NCI-H748 (cell line): ENCODE measurements around the gene LIMCH1.
"Not testable (repeated sequence)": the region's sequence is repeated elsewhere in the genome, so short reads cannot be mapped to it uniquely, and the experiment has no call there.

Experiments used
- DNase-seq: peaks from one replicate; lab custom pipeline; 2025; ENCODE audit not compliant: unreplicated experiment; lab: John Stamatoyannopoulos, UW

Gene LIMCH1

DNA sequence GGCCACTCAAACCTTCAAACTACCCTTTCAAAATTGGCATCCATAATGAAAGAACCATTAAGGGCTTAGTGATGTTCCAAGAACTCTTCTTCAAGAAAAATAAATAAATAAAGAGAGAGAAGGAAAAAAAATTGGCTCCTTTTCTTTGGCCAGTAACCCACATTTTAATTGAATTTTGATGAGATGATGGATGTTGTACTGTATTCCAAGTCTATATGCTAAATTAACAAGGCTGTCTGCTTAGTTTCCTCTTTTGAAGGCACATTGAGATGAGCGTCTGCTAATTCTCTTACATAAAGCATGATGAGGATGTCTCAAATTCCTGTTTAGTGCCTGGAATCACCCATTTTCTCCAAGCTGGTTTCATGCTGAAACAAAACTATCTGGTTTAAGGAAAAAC is 177.2 kb downstream of the LIMCH1 start:
- DNase-seq, result no peak

DNA sequence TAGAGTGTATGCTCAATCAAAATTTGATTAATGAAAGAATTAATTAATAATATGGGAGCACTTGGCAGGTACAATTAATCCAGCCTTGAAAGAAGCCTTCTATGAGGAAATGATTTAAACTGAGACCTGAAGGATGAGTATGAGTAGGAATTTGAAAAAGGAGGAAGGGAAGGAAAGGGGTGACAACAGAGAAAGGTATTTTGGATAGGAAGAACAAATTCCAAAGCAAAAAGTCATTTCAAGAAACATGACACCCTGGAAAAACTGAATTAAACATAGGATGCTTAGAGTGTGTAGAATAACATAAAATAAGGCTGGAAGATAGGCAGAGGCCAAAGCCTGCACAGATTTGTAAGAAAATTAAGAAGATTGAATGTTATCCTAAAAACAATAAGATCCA is 180.9 kb downstream of the LIMCH1 start:
- DNase-seq, result no peak

DNA sequence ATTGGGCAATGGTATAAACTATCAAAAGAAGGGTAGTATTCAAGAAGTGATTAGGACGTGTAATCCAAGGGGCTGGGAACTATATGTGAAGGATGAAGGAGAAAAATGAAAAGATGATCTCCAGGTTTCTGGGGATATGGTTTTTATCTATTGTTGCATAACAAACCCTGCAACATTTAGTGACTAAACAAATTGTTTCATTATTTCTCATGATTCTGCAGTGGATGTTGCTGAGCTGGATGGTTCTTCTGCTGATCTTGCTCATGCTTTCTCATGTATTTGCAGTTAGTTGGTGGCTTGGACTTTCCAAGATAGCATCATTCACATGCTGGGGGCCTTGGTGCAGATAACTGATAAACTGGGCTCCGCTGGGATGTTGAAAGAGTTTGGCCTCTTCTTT is 181.5 kb downstream of the LIMCH1 start:
- DNase-seq, result no peak

DNA sequence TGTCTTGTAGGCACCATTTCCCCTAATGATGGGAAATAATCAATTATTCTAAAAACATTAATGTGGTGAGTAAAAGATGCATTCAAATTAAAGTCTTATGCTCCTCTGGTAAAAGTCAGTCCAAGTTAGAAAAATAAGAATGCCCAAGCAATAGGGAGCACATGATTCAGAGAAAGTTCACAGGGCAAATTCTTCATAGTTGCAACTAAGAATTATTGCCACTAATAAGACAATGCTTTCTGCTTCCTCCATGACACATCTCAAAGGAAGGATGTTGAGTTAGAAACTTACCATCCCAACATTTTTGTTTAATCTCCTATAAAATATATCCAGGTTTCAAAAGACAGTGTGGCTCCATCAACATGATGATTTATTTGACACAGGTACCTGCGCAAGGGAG is 184.2 kb downstream of the LIMCH1 start:
- DNase-seq, result no peak

DNA sequence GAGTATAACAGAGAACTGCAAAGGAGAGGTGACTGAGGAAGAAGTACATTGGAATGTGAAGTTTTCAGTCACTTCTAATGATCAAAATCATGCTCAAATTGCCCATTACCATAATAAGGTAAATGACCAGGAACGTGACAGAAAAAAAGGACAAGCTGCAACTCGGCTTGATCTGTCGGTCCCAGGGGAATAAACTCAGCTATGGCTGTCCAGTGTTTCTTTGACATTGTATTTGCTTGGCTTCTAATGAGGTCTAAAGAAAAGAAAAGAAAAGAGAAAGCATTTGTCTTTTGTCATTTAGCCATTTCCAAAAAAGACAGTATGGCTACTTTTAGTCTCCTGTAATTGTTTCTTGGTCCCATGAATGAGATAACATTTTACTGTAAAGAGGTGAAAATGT is 185.3 kb downstream of the LIMCH1 start:
- no peak for DNase-seq

DNA sequence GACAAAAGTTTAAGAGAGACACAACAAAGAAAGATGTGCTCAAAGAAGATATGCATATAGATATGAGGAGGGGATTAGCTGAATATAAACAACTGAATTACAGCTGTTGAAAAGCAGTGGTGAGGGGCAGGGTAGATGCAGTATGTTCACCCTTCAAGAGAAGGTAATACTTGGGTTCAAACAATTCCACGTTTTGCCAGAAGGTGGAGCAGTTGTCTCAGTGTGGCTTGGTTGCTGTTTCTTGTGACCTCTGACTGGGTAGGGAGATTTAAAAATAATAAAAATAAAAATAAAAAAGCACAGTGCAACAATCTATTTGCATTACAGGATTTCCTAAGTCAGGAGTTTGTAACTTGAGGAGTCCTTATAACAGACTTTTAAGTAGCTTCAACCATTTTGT is 187.3 kb downstream of the LIMCH1 start:
- DNase-seq, result peak; percentile 8

DNA sequence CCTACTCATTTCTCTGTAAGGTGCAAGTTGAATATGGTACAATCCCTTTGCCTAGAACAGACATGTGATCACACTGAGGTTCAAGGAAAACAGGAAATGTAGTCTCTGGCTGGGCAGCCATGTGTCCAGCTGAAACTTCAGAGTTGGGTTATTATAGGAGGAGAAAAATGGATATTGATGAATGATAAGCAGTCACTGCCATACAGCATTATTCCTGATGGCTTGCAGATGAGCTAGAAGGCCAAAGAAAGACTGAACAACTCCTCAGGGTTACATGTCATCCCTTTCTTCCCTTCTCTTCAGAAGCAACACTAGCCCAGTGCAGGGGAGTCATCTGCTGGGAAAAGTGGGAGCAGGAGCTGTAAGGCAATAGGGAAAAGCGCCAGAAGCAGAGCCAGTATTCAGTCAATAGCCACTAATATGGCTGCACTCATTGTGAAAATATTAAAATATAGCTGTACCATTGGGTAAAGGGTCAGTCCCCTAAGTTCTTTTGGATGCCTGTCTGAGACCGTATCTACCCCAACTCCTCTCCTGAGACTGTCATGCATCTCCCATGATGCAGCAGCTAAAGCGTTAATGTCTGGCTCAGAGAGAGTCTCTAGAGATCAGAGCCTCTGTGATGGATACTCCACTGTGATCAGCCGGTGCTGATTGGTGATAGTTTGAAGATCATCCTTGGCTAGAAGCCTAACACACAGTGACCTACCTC is 190.1 kb downstream of the LIMCH1 start:
- no peak for DNase-seq

DNA sequence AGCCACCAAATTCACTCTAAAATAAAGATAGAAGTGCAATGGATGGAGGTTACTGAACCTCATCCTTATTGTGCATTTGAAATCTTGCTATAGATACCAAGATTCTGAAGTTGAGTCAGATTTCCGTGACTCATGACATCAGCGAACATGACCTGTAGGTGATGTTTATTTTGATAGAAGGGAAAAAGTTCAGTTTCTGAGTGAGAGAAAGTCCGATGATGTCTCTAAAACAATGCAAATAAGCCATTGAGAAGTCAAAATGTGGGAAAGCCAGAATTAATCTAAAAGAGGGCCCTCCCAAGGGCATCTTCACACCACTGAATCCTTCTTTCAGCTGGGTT is 190.6 kb downstream of the LIMCH1 start:
- no peak for DNase-seq

DNA sequence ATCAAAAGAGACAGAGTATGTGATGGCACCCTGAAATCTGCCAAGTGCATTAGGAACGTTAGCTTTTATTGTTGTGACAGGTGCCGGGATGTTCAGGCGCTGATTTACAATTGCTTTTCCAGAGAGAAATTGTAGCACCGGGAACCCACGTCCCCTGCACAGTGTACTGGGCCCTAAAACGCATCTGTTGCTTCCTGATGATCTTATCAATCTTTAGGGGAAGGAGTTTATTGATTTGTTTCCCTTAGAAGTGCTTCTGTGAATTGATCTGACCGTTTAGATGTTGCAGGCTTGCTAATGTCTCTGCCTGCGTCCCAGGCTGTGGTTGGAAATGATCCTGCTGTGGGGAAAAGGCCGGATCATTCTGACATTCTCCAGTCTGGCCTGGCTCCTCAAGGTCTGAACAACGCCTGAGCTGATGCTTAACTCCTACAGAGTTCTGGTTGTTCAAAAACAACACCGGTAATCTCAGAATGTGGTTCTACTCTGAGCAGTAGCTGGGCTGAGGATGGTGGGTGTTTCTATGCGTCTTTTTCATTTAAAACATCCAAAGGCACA is 193.7 kb downstream of the LIMCH1 start:
- no peak for DNase-seq

DNA sequence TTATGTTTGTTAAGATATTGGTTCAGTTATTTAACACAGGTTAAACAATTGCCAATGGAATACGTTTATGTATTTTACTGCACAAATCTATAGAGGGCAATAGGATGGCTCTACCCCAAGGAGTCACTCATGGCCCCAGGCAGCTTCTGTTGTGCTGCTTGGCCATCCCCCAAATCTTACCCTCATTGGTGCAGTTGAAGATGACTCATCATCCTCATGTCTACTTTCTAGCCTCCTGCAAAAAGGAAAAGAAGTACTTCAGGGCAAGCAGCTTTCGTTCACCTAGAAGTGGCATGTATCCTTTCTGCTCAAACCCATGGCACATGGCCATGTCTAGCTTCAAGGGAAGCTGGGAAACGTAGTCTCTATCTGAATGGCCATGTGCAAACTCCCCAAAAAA is 196.4 kb downstream of the LIMCH1 start:
- DNase-seq, result no peak

DNA sequence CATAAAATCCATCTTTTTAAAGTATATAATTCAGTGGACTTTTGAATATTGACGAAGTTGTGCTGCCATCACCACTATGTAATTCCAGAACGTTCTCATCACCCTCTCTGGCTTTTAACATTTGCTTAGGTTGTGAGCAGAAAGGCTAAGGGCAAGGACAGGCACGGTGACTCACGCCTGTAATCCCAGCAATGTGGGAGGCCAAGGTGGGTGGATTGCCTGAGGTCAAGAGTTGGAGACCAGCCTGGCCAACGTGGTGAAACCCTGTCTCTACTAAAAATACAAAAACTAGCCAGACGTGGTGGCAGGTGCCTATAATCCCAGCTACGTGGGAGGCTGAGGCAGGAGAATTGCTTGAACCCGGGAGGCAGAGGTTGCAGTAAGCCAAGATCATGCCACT is 199.5 kb downstream of the LIMCH1 start:
- not testable (repeated sequence) for DNase-seq

DNA sequence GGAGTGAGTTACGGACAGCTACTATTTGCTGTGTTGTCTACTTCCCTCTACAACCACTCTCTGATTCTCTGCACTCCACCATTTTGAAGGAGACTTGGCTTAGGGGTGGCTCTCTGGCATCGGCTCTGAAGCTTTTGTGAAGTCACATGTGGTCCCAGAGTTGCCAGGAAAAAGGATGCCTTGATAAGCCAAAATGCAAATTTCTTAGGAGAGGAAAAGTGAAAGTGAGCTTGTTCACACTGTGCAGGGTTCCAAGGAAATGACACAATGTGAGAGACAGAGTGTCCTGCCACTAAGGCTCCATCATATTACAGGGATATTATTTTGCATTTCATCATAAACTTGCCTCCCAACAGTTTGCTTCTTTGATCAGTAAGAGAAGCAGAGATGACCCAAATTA is 203.4 kb downstream of the LIMCH1 start:
- DNase-seq, result no peak

DNA sequence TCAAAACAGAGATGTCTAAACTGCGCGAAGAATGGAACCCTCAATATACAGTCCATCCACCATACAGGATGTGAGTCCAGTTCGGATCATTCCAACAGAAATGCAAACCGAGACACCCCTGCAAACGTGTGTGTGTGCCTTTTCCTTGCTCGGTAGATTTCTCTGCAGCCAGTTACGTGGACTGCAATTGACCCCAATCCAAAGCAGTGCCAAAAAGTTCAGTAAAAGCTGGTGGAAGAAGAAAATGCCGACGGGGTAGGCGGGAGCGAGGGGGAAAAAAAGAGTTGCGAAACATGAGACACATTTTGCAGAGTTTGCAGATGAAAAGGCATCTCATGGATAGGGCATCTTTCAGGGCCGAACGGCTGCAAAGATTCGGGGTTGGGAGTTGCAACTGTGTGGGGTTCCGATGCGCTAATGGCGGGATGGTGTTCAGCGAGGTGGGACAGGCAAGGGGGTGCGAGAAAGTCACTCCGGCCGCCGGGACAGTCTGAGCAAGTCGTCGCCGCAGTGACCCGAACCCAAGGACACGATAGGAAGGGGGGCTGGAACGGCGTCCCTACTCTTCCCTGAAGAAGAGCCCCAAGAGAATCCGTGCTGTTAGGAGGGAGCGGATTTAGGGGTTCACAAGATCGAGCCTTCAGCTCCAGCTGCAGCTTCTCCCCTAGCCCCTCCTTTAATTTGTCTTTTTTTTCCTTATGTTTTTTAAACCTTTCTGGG is 206.8 kb downstream of the LIMCH1 start:
- no peak for DNase-seq

DNA sequence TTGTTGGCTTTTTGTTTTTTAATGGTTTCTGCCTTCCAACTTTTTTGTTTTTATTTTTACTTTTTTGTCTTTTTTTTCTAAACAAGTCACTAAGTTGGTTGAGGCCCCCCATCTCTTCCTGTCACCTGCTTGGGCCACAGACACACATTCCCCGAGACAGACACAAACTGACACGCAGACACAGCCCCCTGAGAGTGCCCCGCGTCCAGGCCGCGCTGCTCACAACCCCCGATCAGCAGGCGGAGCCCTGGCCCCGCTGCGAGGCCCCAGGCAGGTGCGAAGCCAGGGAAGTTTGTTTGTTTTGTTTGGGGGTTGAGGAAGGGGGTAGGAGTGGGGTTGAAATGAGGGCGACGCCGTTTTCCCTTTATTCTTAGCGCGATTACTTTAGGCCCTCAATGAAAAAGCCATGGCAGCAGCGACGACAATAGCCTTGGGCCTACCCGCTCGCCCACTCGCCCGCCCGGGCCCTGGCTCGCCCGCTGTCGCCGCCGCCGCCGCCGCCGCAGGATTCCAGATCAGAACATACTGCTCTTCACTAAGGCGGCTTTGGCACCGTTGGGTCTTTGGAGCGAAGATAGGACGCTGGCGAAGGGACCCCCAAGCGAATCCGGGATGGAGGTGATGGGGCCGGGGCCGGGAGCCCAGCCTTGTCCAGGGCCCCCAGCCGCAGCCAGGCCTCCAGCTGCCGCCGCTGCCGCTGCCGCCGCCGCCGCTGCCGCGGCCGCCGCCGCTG is 207.5 kb downstream of the LIMCH1 start:
- peak; percentile 9 for DNase-seq

DNA sequence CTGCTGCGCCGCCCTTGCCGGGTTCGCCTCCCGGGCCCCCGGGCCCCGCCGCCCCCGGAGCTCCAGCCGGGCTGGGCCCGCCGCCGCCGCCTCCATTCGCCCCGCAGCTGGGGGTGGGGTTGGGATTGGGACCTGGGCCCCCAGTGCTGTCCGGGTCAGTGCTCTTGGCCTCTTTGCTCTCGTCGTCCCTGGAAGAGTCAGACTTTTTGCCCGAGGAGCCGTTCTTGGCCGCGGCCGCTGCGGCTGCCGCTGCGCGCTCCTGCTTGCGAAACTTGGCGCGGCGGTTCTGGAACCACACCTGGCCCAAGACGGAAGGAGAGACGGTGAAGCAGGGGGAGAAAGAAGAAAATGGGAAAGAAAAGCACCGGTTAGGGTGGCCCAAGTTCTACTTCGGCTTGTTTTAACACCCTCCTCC is 208.1 kb downstream of the LIMCH1 start:
- DNase-seq, result no peak

DNA sequence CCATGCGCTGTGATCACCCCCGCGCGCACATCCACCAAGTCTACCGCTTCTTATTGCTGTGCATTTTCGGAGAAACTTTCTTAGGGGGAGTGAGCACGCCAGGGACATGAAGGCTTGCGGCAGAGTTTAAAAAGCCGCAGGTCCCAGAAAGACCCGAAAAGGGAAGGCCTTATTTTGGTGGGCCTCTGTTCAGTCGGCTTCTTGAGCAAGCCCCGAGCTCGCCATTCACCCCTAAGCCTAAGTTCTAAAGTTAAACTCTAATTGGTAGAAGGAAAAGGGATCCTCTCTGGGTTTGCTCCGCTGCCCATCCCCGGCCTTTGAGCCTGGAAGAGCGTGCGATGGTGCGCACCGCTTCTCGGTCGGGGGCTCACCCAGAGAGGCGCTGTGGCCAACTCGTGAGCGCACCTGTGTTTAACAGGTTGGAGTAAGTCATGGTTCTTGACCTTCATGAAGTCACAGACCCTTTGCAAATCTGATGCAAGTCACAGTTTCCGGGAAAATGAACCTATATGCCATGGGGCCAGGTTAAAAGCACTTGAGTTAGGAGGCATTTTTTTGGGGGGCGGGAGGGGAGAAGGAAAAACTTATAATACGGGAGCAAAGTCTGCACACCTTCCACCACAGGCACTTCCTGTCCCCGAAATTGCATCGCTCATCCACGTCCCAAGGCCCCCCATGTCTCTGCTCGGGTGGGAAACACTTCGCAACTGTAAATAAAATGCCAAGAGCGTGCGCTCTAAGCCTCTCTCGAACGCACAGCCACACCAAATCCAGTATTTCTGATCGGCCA is 208.7 kb downstream of the LIMCH1 start:
- DNase-seq, result no peak

DNA sequence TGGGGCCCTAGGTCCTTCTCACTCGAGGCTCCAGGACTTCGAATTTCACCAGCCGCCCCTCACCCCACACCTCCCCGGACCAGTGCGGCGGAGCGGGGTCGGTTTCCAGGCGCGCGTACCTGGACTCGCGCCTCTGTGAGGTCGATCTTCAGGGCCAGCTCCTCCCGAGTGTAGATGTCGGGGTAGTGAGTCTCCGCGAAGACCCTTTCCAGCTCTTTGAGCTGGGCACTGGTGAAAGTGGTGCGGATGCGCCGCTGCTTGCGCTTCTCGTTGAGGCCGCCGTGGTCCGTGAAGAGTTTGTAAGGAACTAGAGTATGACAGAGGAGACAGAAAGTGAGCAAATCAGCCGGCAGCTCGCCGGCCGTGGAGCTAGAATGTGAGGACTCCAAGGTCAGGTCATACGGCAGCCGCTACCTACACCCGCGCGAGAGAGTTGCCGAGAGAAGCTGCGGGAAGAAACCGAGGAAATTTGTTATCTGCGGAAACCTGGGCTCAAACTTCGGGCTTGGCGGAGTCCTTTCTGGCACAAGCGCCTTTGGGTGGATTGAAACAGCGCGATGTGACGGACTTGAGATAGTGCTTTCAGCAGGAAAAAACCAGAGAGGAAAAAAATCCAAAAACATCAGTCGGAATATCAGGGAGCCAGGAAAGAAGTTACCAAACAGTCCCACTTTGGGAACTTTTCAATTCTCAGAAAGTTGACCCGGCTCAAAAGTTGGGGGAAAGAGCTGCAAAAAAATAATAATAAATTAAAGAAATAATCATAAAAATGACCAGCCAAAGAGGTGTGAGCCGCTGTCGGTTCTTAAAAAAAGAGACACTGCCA is 209.5 kb downstream of the LIMCH1 start:
- no peak for DNase-seq

DNA sequence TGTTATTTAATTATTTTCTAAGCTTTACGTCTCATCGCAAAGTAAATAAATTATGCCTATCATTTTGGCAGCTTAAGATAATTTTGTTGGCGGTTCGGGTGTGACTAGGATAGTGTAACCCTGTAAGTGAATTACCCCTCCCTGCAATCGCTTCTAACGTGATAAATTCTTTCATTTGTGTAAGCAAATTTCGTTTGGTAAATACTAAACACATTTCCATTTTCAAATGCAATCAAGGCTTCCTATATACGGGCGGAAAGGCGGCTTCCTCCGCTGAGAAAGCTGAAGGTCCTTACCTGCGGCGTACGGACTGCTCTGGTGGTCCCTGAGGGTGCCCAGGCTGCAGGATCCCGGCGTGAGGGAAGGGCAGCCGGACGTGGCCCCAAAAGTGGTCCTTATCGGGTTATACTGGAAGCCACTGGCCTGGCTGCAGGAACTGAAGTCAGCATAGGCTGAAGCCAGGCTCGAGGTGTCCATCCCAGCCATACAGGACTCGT is 210.2 kb downstream of the LIMCH1 start:
- peak; percentile 13 for DNase-seq

DNA sequence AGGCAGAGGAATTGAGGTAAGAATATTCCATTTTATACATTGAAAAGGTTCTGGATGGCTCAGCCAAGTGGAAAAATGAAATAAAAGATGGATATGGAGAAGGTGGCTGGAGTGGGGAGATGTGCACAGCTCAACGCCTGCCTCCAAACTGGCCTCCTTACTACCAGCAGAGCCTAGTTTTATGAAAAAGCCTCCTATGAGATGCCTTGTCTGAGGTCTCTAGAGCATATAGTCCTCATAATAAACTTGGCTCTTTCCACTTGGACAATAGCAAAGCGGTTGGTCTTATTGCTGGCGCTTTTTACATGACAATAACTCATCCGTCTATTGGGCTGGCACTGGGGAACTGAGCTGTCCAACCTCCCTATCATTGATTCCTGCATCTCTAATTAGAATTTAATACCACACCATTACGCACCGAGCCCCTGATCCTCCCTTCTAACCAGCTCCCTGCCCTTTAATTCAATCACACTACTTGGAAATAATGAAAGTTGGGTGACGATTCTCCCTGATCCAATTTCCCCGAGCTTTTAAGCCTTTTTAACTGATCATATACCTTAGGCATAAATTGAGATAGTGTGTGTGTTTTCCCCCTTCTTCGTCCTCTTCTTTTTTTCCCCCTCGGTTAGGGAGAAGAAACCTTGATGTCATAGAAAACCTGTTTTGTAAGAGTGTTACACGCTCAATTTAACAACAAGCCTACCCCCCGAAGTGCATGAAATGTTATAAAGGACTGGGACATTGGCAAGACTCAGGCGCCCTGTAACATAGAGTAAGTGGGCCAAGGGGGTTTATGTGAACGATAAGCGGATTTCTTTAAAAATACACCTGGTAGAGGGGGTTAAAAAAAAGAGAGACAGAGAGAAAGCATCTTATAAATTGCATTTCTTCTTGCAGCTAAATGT is 210.9 kb downstream of the LIMCH1 start, which contains the start of gene PHOX2B:
Gene PHOX2B (minus strand): TSS at position 155 of the 905 bp plus-strand sequence. CDS start 115 bp downstream, at position 40.
- DNase-seq, result peak; percentile 62
